SK-N-SH (cell line): ENCODE results near the gene KRTAP21-1. TPM values are rescaled to one million over a fixed set of nuclear protein-coding genes. Genes with fewer than 3 reads are reported as not detected.

Experiments used
- CTCF ChIA-PET: fragments of 300-600, 350-600 bp; formaldehyde crosslinking; extraction: SDS; loops from one replicate; lab custom pipeline; 2021; lab: Yijun Ruan, JAX
- POLR2A ChIA-PET: fragments of 350-600 bp; sonication (Branson Sonifier 250); formaldehyde crosslinking; extraction: SDS; loops from one replicate; lab custom pipeline; 2020; ENCODE audit warnings: antibody characterized with exemption, inconsistent platforms; lab: Yijun Ruan, JAX
- DNase-seq: peaks from one replicate; pipeline ENCODE4 v3.0.0; 2012
- H2AFZ ChIP-seq: fragments of 200-600 bp; sonication (generic); 2 replicates; pipeline ENCODE4 v1.8.1; 2016; ENCODE audit warnings: antibody characterized with exemption, mild to moderate bottlenecking, low read depth
- H3F3A ChIP-seq: fragments of 200-600 bp; sonication (generic); replicated peaks from 2 replicates; pipeline ENCODE3; 2016; ENCODE audit warnings: antibody characterized with exemption, mild to moderate bottlenecking; ENCODE audit not compliant: insufficient read depth
- H3K27ac ChIP-seq, 2 experiments: fragments of 200-500 bp in 1 of 2; fragments of 200-600 bp in 1 of 2; sonication (Bioruptor generic) in 1 of 2; sonication (generic), shearing (Covaris generic) in 1 of 2; 2 replicates each; pipeline versions ENCODE4 v1.5.1 to v1.6.1; 2014 to 2016; ENCODE audit warnings: low read depth in 2 of 2, inconsistent platforms in 1 of 2, low read length in 1 of 2, mild to moderate bottlenecking in 1 of 2, mixed read lengths in 1 of 2
- H3K27me3 ChIP-seq: fragments of 200-600 bp; sonication (generic), shearing (Covaris generic); 2 replicates; pipeline ENCODE4 v1.6.1; 2016; ENCODE audit warnings: mixed run types; ENCODE audit not compliant: insufficient read depth
- H3K36me3 ChIP-seq, 2 experiments: fragments of 200-500 bp in 1 of 2; fragments of 200-600 bp in 1 of 2; sonication (Bioruptor generic) in 1 of 2; sonication (generic) in 1 of 2; replicated peaks in 1 of 2; 2 replicates each; pipeline versions ENCODE3 to v1.5.1; 2014 to 2016; ENCODE audit warnings: low read length in 1 of 2, mild to moderate bottlenecking in 1 of 2; ENCODE audit not compliant: insufficient read depth in 2 of 2, control insufficient read depth in 1 of 2
- H3K4me1 ChIP-seq, 2 experiments: fragments of 200-500 bp in 1 of 2; fragments of 200-600 bp in 1 of 2; sonication (Bioruptor generic) in 1 of 2; sonication (generic), shearing (Covaris generic) in 1 of 2; 2 replicates each; pipeline versions ENCODE4 v1.5.1 to v1.6.1; 2014 to 2016; ENCODE audit warnings: low read depth in 1 of 2, low read length in 1 of 2, mixed run types in 1 of 2; ENCODE audit not compliant: insufficient read depth in 2 of 2, control insufficient read depth in 1 of 2
- H3K4me2 ChIP-seq: fragments of 200-600 bp; sonication (generic), shearing (Covaris generic); 2 replicates; pipeline ENCODE4 v1.6.1; 2017; ENCODE audit warnings: mixed run types
- H3K4me3 ChIP-seq, 2 experiments: fragments of 200-500 bp in 1 of 2; fragments of 200-600 bp in 1 of 2; sonication (Bioruptor generic) in 1 of 2; sonication (generic), shearing (Covaris generic) in 1 of 2; 2 replicates each; pipeline versions ENCODE4 v1.5.1 to v1.8.1; 2014 to 2016; ENCODE audit warnings: low read depth in 2 of 2, inconsistent platforms in 1 of 2, low read length in 1 of 2, mild to moderate bottlenecking in 1 of 2, mixed read lengths in 1 of 2, moderate library complexity in 1 of 2
- H3K79me2 ChIP-seq: fragments of 200-600 bp; sonication (generic); 2 replicates; pipeline ENCODE4 v1.8.1; 2017; ENCODE audit warnings: mild to moderate bottlenecking; ENCODE audit not compliant: insufficient read depth
- H3K9ac ChIP-seq: fragments of 200-600 bp; sonication (generic); 2 replicates; pipeline ENCODE4 v1.6.1; 2017; ENCODE audit warnings: mixed run types
- H3K9me2 ChIP-seq: fragments of 200-600 bp; sonication (generic); 2 replicates; pipeline ENCODE4 v1.6.1; 2017; ENCODE audit warnings: mixed run types
- H3K9me3 ChIP-seq: fragments of 200-600 bp; sonication (generic); 2 replicates; pipeline ENCODE4 v1.6.1; 2017; ENCODE audit warnings: mixed run types, mild to moderate bottlenecking, moderate library complexity
- H4K20me1 ChIP-seq: fragments of 200-600 bp; sonication (generic); 2 replicates; pipeline ENCODE4 v1.6.1; 2017; ENCODE audit warnings: mild to moderate bottlenecking, mixed run types; ENCODE audit not compliant: insufficient read depth
- EP300 ChIP-seq, 2 experiments: IDR thresholded peaks; 2 replicates each; pipeline versions ENCODE4 v1.4.0 to v1.6.1; 2012; ENCODE audit warnings: borderline replicate concordance in 1 of 2, low read depth in 1 of 2, low read length in 1 of 2
- EZH2phosphoT487 ChIP-seq: fragments of 200-600 bp; sonication (generic); IDR thresholded peaks from 2 replicates; pipeline ENCODE4 v1.6.1; 2017; ENCODE audit warnings: low read depth, mixed run types, mild to moderate bottlenecking, antibody characterized with exemption, moderate library complexity, borderline replicate concordance
- FOSL2 ChIP-seq: IDR thresholded peaks from 2 replicates; pipeline ENCODE4 v1.4.0; 2012; ENCODE audit warnings: low read depth, mild to moderate bottlenecking, moderate library complexity, borderline replicate concordance
- FOXM1 ChIP-seq: IDR thresholded peaks from 2 replicates; pipeline ENCODE4 v1.4.0; 2012; ENCODE audit warnings: low read depth, mild to moderate bottlenecking
- JUND ChIP-seq: IDR thresholded peaks from 2 replicates; pipeline ENCODE4 v1.4.0; 2012
- TEAD4 ChIP-seq: IDR thresholded peaks from 2 replicates; pipeline ENCODE4 v1.4.0; 2012; ENCODE audit warnings: mild to moderate bottlenecking, borderline replicate concordance; ENCODE audit not compliant: insufficient read depth
- WGBS: methylation state at CpG from one replicate; pipeline ENCODE4 v1.1.6; 2017; ENCODE audit warnings: low lambda C conversion rate; 5-methylcytosine and 5-hydroxymethylcytosine counted together
- polyA plus RNA-seq, 3 experiments: library from polyadenylated mRNA; depleted of rRNA; stranded (reverse); fragments of >200 nt; gene quantifications; 2 replicates each; pipeline ENCODE4 v1.2.3, GENCODE V29; 2012
- TF ChIP-seq, protein P1 (sequence below): IDR thresholded peaks from 2 replicates; pipeline ENCODE4; 2012
- TF ChIP-seq, protein P2 (sequence below): IDR thresholded peaks from 2 replicates; pipeline ENCODE4 v1.4.0; 2012; ENCODE audit warnings: low read depth, borderline replicate concordance
- TF ChIP-seq, protein P3 (sequence below): fragments of 150-350 bp; IDR thresholded peaks from 2 replicates; pipeline ENCODE4 v1.6.1; 2017; ENCODE audit warnings: antibody characterized with exemption, low read length, low read depth, borderline replicate concordance
- TF ChIP-seq, protein P4 (sequence below): IDR thresholded peaks from 2 replicates; pipeline ENCODE4 v1.4.0; 2012; ENCODE audit warnings: low read depth

The KRTAP21-1 gene
- polyA plus RNA-seq, 1 of the 3 experiments (the other 2 are of a cell fraction), result not detected

DNA sequence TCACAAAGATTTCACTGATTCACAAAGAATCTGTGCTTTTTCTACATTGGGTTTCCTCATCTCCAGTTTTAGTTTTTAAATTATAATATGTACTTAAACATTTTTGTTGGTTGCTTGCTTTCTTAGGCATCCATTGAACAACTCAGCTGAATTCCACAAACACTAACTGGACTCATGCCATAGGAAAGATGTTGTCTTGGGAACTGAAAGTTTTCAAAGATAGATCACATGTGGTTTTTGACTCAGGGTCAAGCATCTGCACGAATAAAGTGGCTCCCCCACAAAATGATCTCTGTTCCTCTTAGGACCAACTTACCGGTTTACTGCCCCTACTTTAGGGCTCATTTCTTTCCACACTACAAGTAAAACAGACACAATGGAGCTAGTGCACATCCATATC is 3.1 kb upstream of the KRTAP21-1 start:
- no peak overlapping the region for H3K4me2 ChIP-seq
- no peaks in the 10 kb centered on the region for H3F3A ChIP-seq
- 0% methylated on average over 2 of the region's 2 CpGs for WGBS
- no peak overlapping the region for H3K9ac ChIP-seq
- H3K9me2 ChIP-seq, result peaks cover 3% of the 10 kb centered on the region; the same call in 1 of the 2 replicates
- ChIA-PET POLR2A (no interaction called here), CTCF (no interaction called here)
- H3K4me1 ChIP-seq, result no peaks in the 10 kb centered on the region
- H3K9me3 ChIP-seq, result no peaks in the 10 kb centered on the region
- no peak overlapping the region for H3K4me3 ChIP-seq
- no peaks in the 10 kb centered on the region for H3K79me2 ChIP-seq
- no peak for DNase-seq
- no peaks in the 10 kb centered on the region for H3K27me3 ChIP-seq
- H4K20me1 ChIP-seq, result no peaks in the 10 kb centered on the region
- H2AFZ ChIP-seq, result no peak overlapping the region
- TF ChIP-seq, protein P1, sequence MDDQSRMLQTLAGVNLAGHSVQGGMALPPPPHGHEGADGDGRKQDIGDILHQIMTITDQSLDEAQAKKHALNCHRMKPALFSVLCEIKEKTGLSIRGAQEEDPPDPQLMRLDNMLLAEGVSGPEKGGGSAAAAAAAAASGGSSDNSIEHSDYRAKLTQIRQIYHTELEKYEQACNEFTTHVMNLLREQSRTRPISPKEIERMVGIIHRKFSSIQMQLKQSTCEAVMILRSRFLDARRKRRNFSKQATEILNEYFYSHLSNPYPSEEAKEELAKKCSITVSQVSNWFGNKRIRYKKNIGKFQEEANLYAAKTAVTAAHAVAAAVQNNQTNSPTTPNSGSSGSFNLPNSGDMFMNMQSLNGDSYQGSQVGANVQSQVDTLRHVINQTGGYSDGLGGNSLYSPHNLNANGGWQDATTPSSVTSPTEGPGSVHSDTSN, result no peak
- TF ChIP-seq FOSL2 (no peak), FOXM1 (no peak), EP300 (IDR thresholded peaks at IDR 0.05; ENCODE audit: borderline replicate concordance in 1 of 2, low read depth in 1 of 2, low read length in 1 of 2) (no peak)
- no peaks in the 10 kb centered on the region for H3K36me3 ChIP-seq
- no peak overlapping the region for H3K27ac ChIP-seq

DNA sequence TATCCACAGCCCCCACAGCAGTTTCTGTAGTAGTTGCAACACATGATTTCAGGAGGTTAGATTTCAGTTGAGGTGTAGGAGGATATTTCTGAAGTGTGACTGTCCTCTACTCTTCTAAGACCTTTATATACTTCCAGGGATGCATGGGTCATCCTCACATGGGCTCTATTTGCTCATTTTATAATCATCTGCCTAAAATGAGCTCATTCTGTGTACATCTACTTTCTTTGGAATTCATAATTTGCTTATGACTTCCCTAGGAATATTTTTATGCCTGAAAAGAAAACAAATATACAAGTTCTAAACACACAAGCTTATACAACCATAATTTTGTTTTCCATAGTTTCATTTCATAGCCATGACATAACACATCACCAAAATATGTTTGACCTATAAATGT is 8.1 kb downstream of the KRTAP21-1 start, which contains the start of gene KRTAP21-2:
KRTAP21-2 (minus strand) TSS at position 101 of the 400 bp plus-strand sequence; CDS start at position 44, 57 bp downstream.
- Histone ChIP-seq H3K27me3 (no peaks in the 10 kb centered on the region; the same call in 1 of the 2 replicates), H2AFZ (no peak within 1 kb of the TSS), H3K4me3 (no peak within 1 kb of the TSS), H3K36me3 (no peaks in the 10 kb centered on the region), H3F3A (no peaks in the 10 kb centered on the region), H3K4me1 (no peaks in the 10 kb centered on the region), H3K4me2 (no peak within 1 kb of the TSS), H4K20me1 (no peaks in the 10 kb centered on the region), H3K9me2 (no peaks in the 10 kb centered on the region), H3K79me2 (no peaks in the 10 kb centered on the region), H3K9ac (no peak within 1 kb of the TSS), H3K9me3 (no peaks in the 10 kb centered on the region), H3K27ac (no peak within 1 kb of the TSS)
- CTCF ChIA-PET, result no interaction called here
- TF ChIP-seq EZH2phosphoT487 (no peak), FOSL2 (no peak)
- DNase-seq, result no peak
- POLR2A ChIA-PET, result no interaction called here

DNA sequence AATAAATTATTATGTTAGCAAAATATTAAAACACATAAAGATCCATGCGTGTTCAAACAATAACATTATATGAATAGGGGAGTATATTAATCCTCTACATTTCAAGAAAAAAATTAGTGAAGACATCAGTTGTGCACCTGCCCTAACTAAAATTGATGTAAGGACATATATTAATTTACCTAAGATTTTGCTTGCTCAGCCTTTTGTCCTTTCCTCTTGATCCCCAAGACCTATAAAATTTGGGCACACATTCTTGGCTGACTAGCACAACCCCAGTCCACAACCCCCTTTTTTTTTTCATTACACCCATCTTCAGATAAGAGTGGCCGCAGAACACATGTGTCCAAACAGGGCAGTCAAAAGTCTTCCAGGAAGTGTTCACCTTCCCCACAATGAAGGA is 14.8 kb downstream of the KRTAP21-1 start:
- Histone ChIP-seq H3K27ac (no peak overlapping the region), H3K4me1 (no peaks in the 10 kb centered on the region), H3K4me3 (no peak overlapping the region), H3K79me2 (no peaks in the 10 kb centered on the region), H3F3A (no peaks in the 10 kb centered on the region), H2AFZ (no peak overlapping the region), H4K20me1 (no peaks in the 10 kb centered on the region), H3K4me2 (no peak overlapping the region), H3K9me2 (no peaks in the 10 kb centered on the region), H3K9me3 (no peaks in the 10 kb centered on the region), H3K9ac (no peak overlapping the region), H3K27me3 (peaks cover 12% of the 10 kb centered on the region), H3K36me3 (no peaks in the 10 kb centered on the region)
- ChIA-PET CTCF (no interaction called here), POLR2A (no interaction called here)
- DNase-seq, result no peak
- TF ChIP-seq, protein P2, sequence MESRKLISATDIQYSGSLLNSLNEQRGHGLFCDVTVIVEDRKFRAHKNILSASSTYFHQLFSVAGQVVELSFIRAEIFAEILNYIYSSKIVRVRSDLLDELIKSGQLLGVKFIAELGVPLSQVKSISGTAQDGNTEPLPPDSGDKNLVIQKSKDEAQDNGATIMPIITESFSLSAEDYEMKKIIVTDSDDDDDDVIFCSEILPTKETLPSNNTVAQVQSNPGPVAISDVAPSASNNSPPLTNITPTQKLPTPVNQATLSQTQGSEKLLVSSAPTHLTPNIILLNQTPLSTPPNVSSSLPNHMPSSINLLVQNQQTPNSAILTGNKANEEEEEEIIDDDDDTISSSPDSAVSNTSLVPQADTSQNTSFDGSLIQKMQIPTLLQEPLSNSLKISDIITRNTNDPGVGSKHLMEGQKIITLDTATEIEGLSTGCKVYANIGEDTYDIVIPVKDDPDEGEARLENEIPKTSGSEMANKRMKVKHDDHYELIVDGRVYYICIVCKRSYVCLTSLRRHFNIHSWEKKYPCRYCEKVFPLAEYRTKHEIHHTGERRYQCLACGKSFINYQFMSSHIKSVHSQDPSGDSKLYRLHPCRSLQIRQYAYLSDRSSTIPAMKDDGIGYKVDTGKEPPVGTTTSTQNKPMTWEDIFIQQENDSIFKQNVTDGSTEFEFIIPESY, result no peak
- no peak for TF ChIP-seq JUND
- TF ChIP-seq, protein P3, sequence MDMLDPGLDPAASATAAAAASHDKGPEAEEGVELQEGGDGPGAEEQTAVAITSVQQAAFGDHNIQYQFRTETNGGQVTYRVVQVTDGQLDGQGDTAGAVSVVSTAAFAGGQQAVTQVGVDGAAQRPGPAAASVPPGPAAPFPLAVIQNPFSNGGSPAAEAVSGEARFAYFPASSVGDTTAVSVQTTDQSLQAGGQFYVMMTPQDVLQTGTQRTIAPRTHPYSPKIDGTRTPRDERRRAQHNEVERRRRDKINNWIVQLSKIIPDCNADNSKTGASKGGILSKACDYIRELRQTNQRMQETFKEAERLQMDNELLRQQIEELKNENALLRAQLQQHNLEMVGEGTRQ, result no peak
- no peak for TF ChIP-seq TEAD4
- TF ChIP-seq, protein P4, sequence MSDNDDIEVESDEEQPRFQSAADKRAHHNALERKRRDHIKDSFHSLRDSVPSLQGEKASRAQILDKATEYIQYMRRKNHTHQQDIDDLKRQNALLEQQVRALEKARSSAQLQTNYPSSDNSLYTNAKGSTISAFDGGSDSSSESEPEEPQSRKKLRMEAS, result no peak
- TF ChIP-seq, all 33 proteins: peak for 0
- 27% methylated on average over 2 of the region's 2 CpGs for WGBS
